HFFc6 (cell line): ENCODE data around the gene UPB1. TPM values are rescaled to one million over a fixed set of nuclear protein-coding genes. Genes with fewer than 3 reads are reported as not detected.
"Not testable (repeated sequence)": the region's sequence is repeated elsewhere in the genome, so short reads cannot be mapped to it uniquely, and the experiment has no call there.

ENCODE experiments used
- DNase-seq: peaks from one replicate; pipeline ENCODE4 v3.0.0-alpha.2; 2018
- H3K27ac Mint-ChIP-seq: 2 replicates; pipeline ENCODE4 v1.8.0; 2020; ENCODE audit warnings: mild to moderate bottlenecking, mixed read lengths
- H3K27me3 Mint-ChIP-seq: 2 replicates; pipeline ENCODE4 v1.8.0; 2021; ENCODE audit warnings: mild to moderate bottlenecking, moderate library complexity, mixed read lengths; ENCODE audit not compliant: insufficient read depth
- H3K36me3 Mint-ChIP-seq: 2 replicates; pipeline ENCODE4 v1.8.0; 2021; ENCODE audit warnings: low read depth, mixed read lengths
- H3K4me1 Mint-ChIP-seq: 2 replicates; pipeline ENCODE4 v1.8.0; 2020; ENCODE audit warnings: low read depth, mixed read lengths
- H3K4me3 Mint-ChIP-seq: 2 replicates; pipeline ENCODE4 v1.8.0; 2020; ENCODE audit warnings: mild to moderate bottlenecking, moderate library complexity, mixed read lengths
- H3K9me3 Mint-ChIP-seq: 2 replicates; pipeline ENCODE4 v1.8.0; 2020; ENCODE audit warnings: mild to moderate bottlenecking, mixed read lengths
- CTCF ChIP-seq: fragments of 200-600 bp; sonication (generic); IDR thresholded peaks from 2 replicates; pipeline ENCODE4 v1.5.0; 2021; ENCODE audit warnings: antibody characterized with exemption, mild to moderate bottlenecking
- total RNA-seq, 6 experiments: library from RNA; stranded (reverse); fragmentation: NEBNext Ultra II Directional; extraction: Animal tissue kit (Norgen Biotek cat#: 25700); gene quantifications; 2 replicates in 1 of 6; 3 replicates in 5 of 6; pipeline ENCODE4 v1.2.3, GENCODE V29; 2021

Gene UPB1
- total RNA-seq, 6 experiments from 2014 or later, result 0.07 to 0.14 (median 0.12) TPM; not detected in 2

DNA sequence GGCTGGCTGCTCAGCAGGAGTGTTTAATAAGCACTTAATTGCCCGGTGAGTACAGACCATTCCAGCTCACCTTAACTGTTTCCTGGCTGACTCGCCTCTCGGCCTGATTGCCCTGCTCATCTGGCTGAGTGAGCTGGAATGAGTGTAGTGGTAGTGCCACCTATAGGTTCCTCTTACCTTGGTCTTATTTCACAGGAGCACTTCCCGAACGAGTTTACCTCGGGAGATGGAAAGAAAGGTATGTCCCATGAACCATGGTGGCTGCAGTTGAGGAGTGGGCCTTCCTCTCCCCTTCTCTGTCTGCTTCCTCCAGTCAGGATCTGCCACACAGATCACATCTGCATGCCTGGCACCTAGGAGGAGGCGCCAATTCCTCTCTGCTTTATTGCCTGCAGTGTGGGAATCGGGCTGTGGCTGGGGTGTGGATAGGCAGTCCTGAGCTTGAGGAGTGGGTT, 26.7 kb downstream of the UPB1 start:
- Mint-ChIP-seq H3K4me1 (peaks cover 47% of the 10 kb centered on the region), H3K9me3 (no peaks in the 10 kb centered on the region), H3K27me3 (peaks cover 5% of the 10 kb centered on the region; the same call in 1 of the 2 replicates), H3K36me3 (no peaks in the 10 kb centered on the region), H3K27ac (no peak overlapping the region), H3K4me3 (no peak overlapping the region)
- peak; percentile 55 for DNase-seq
- TF ChIP-seq CTCF, result peak; percentile 77

GRCh38 chr22:24523873-24524272, 28.7 kb downstream of the UPB1 start:
- peak overlapping the region; percentile 40; the same call in 1 of the 2 replicates for H3K27ac Mint-ChIP-seq
- H3K4me1 Mint-ChIP-seq, result peaks cover 41% of the 10 kb centered on the region
- H3K4me3 Mint-ChIP-seq, result no peak overlapping the region
- H3K27me3 Mint-ChIP-seq, result no peaks in the 10 kb centered on the region
- no peaks in the 10 kb centered on the region for H3K36me3 Mint-ChIP-seq
- no peaks in the 10 kb centered on the region for H3K9me3 Mint-ChIP-seq
- DNase-seq, result peak; percentile 56
- no peak for TF ChIP-seq CTCF

DNA sequence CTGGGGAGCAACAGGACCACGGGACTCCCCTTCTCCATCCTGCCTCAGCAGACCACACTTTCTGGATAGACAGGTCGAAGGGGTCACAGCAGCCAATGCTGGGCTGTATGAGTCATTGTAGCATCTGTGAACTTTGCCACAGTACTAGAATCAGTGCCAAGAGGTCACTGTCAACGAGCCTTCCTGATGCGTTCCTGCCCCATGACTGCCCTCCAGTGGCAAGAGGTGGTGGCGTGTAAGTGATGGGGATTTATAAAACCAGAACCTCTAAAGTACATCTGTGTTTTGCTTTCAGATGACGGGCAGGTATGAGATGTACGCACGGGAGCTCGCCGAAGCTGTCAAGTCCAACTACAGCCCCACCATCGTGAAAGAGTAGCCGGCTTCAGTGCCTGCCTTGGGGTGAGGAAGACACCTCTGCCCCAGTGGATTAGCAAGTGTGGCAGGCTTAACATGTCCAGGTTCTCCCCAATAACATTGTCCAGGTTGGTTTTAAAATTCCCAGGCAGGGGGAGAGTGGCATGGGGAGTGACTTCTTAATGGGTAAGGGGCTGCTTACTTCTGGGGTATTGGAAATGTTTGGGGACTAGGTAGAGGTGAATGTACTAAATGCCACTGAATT, 30.4 kb downstream of the UPB1 start:
- no peak overlapping the region for H3K27ac Mint-ChIP-seq
- peaks cover 7% of the 10 kb centered on the region for H3K27me3 Mint-ChIP-seq
- H3K4me3 Mint-ChIP-seq, result no peak overlapping the region
- DNase-seq, result peak; percentile 51
- peaks cover 41% of the 10 kb centered on the region for H3K4me1 Mint-ChIP-seq
- no peaks in the 10 kb centered on the region for H3K36me3 Mint-ChIP-seq
- no peaks in the 10 kb centered on the region for H3K9me3 Mint-ChIP-seq
- TF ChIP-seq CTCF, result peak; percentile 90

DNA sequence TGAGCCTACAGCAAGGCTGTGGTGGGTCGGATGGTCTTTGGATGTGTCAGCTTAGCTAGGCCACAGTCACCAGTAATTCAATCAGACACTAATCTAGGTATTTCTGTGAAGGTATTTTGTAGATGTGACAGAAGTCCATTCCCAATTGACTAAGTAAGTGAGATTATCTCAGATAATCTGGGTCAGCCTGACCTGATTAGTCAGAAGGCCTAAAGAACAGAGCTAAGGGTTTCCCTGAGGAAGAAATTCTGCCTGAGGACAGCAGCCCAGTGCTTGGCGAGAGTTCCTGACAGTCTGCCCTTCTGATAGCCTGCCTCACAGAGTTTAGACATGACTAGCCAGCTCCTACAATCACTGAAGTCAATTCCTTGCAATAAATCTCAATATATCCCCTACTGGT, 31.1 kb downstream of the UPB1 start:
- Mint-ChIP-seq H3K27me3 (peaks cover 8% of the 10 kb centered on the region), H3K9me3 (no peaks in the 10 kb centered on the region), H3K4me3 (no peak overlapping the region), H3K4me1 (peaks cover 41% of the 10 kb centered on the region), H3K36me3 (no peaks in the 10 kb centered on the region), H3K27ac (no peak overlapping the region)
- DNase-seq, result peak; percentile 35
- TF ChIP-seq CTCF, result no peak

GRCh38 chr22:24529898-24530297, 34.8 kb downstream of the UPB1 start:
- Mint-ChIP-seq H3K4me3 (no peak overlapping the region), H3K36me3 (no peaks in the 10 kb centered on the region), H3K27ac (no peak overlapping the region), H3K4me1 (peaks cover 18% of the 10 kb centered on the region), H3K27me3 (peaks cover 8% of the 10 kb centered on the region), H3K9me3 (no peaks in the 10 kb centered on the region)
- TF ChIP-seq CTCF, result no peak
- DNase-seq, result no peak

- not testable (repeated sequence) for DNase-seq, H3K27me3 Mint-ChIP-seq, H3K4me3 Mint-ChIP-seq, H3K36me3 Mint-ChIP-seq, H3K9me3 Mint-ChIP-seq, H3K4me1 Mint-ChIP-seq, H3K27ac Mint-ChIP-seq
Measured at GRCh38 chr22:24530968-24531367, 35.8 kb downstream of the UPB1 start.
